ENCODE measurements around the gene RIT2. TPM values are rescaled to one million over a fixed set of nuclear protein-coding genes. Genes with fewer than 3 reads are reported as not detected.

The RIT2 gene
- total RNA-seq, 4 donors from 2014 or later, result not detected

GRCh38 chr18:43122955-43123354, 7.5 kb upstream of the RIT2 start:
- H3K27ac ChIP-seq, result no peak overlapping the region
- H3K4me1 ChIP-seq, result no peaks in the 10 kb centered on the region
- no peaks in the 10 kb centered on the region for H3K9me3 ChIP-seq
- no peak for ATAC-seq
- H3K27me3 ChIP-seq, result no peaks in the 10 kb centered on the region
- no peak for TF ChIP-seq POLR2AphosphoS5 (IDR thresholded peaks at IDR 0.05)
- TF ChIP-seq POLR2A (IDR thresholded peaks at IDR 0.05), result no peak
- no peak overlapping the region for H3K4me3 ChIP-seq
- H3K36me3 ChIP-seq, result no peaks in the 10 kb centered on the region

- H3K9me3 ChIP-seq, result no peaks in the 10 kb centered on the region
- H3K4me3 ChIP-seq, result no peak overlapping the region
- no peak overlapping the region for H3K27ac ChIP-seq
- WGBS, 2 donors (ENCODE audit: low coverage in 1 of 2), result 40 to 42% methylated on average over 2 of the region's 2 CpGs
- H3K36me3 ChIP-seq, result no peaks in the 10 kb centered on the region
- no peaks in the 10 kb centered on the region for H3K4me1 ChIP-seq
- TF ChIP-seq, protein P1, sequence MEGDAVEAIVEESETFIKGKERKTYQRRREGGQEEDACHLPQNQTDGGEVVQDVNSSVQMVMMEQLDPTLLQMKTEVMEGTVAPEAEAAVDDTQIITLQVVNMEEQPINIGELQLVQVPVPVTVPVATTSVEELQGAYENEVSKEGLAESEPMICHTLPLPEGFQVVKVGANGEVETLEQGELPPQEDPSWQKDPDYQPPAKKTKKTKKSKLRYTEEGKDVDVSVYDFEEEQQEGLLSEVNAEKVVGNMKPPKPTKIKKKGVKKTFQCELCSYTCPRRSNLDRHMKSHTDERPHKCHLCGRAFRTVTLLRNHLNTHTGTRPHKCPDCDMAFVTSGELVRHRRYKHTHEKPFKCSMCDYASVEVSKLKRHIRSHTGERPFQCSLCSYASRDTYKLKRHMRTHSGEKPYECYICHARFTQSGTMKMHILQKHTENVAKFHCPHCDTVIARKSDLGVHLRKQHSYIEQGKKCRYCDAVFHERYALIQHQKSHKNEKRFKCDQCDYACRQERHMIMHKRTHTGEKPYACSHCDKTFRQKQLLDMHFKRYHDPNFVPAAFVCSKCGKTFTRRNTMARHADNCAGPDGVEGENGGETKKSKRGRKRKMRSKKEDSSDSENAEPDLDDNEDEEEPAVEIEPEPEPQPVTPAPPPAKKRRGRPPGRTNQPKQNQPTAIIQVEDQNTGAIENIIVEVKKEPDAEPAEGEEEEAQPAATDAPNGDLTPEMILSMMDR (IDR thresholded peaks at IDR 0.05), result no peak
- TF ChIP-seq POLR2AphosphoS5 (IDR thresholded peaks at IDR 0.05) (no peak), EP300 (IDR thresholded peaks at IDR 0.05) (no peak), POLR2A (IDR thresholded peaks at IDR 0.05) (no peak)
- no peaks in the 10 kb centered on the region for H3K27me3 ChIP-seq
- ATAC-seq, result no peak
These were observed 1.3 kb upstream of the RIT2 start for GRCh38 chr18:43116699-43117294.

- no peaks in the 10 kb centered on the region for H3K9me3 ChIP-seq
- no peaks in the 10 kb centered on the region for H3K27me3 ChIP-seq
- no peak for ATAC-seq
These were observed 2.1 kb downstream of the RIT2 start for GRCh38 chr18:43113220-43113895.

GRCh38 chr18:43108882-43109281, 6.6 kb downstream of the RIT2 start:
- Histone ChIP-seq H3K27me3 (no peaks in the 10 kb centered on the region), H3K27ac (no peak overlapping the region), H3K4me1 (no peaks in the 10 kb centered on the region), H3K36me3 (no peaks in the 10 kb centered on the region), H3K4me3 (no peak overlapping the region), H3K9me3 (no peaks in the 10 kb centered on the region)
- WGBS, 2 donors (ENCODE audit: low coverage in 1 of 2), result 41 to 44% methylated on average over 4 of the region's 4 CpGs
- ATAC-seq, result no peak
- TF ChIP-seq, protein P1 (IDR thresholded peaks at IDR 0.05), result no peak
- no peak for TF ChIP-seq EP300 (IDR thresholded peaks at IDR 0.05)
- no peak for TF ChIP-seq POLR2A (IDR thresholded peaks at IDR 0.05)
- TF ChIP-seq POLR2AphosphoS5 (IDR thresholded peaks at IDR 0.05), result no peak

More at GRCh38 chr18:43113220-43113895, 2.1 kb downstream of the RIT2 start:
- no peak for TF ChIP-seq EP300 (IDR thresholded peaks at IDR 0.05)
- no peak for TF ChIP-seq POLR2AphosphoS5 (IDR thresholded peaks at IDR 0.05)
- TF ChIP-seq POLR2A (IDR thresholded peaks at IDR 0.05), result no peak
- TF ChIP-seq, protein P1 (IDR thresholded peaks at IDR 0.05), result no peak
- H3K4me3 ChIP-seq, result no peak overlapping the region
- H3K36me3 ChIP-seq, result no peaks in the 10 kb centered on the region
- 73 to 92% methylated on average over 2 of the region's 2 CpGs for whole genome bisulfite sequencing, 2 donors (ENCODE audit: low coverage in 1 of 2)
- H3K27ac ChIP-seq, result no peak overlapping the region
- H3K4me1 ChIP-seq, result no peaks in the 10 kb centered on the region

GRCh38 chr18:43108469-43108868, 7.0 kb downstream of the RIT2 start:
- H3K9me3 ChIP-seq, result no peaks in the 10 kb centered on the region
- ATAC-seq, result no peak
- TF ChIP-seq POLR2A (IDR thresholded peaks at IDR 0.05) (no peak), POLR2AphosphoS5 (IDR thresholded peaks at IDR 0.05) (no peak), EP300 (IDR thresholded peaks at IDR 0.05) (no peak)
- TF ChIP-seq, protein P1 (IDR thresholded peaks at IDR 0.05), result no peak
- H3K4me3 ChIP-seq, result no peak overlapping the region
- WGBS, 2 donors (ENCODE audit: low coverage in 1 of 2), result 67 to 86% methylated on average over 4 of the region's 4 CpGs
- no peaks in the 10 kb centered on the region for H3K4me1 ChIP-seq
- H3K27me3 ChIP-seq, result no peaks in the 10 kb centered on the region
- no peak overlapping the region for H3K27ac ChIP-seq
- no peaks in the 10 kb centered on the region for H3K36me3 ChIP-seq
